ENCODE measurements around the gene CCDC38.

Gene CCDC38

DNA sequence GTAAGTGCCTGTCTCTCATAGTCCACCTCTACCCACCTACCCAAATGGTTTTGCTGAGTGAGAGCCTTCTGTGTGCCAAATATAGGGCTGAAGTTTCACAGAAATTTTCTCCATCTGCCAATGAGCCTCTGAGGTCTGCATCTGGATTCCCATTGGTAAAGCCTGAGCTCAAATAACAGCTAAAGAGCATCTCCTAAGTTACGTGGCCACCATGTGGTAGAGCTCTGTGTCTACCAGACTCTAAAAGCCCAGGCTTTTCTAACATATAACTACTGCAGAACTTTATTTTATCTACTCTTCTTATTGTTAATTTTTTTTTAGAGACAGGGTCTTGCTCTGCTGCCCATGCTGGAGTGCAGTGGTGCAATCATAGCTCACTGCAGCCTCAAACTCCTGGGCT, 16.7 kb upstream of the CCDC38 start:
- no peak for DNase-seq

- DNase-seq, result no peak
Observed at GRCh38 chr12:95956557-95957145, 14.2 kb upstream of the CCDC38 start.

- no peak for DNase-seq
Observed at GRCh38 chr12:95955549-95956159, 13.2 kb upstream of the CCDC38 start.

- no peak for DNase-seq
Observed at GRCh38 chr12:95953000-95953399, 10.6 kb upstream of the CCDC38 start.

DNA sequence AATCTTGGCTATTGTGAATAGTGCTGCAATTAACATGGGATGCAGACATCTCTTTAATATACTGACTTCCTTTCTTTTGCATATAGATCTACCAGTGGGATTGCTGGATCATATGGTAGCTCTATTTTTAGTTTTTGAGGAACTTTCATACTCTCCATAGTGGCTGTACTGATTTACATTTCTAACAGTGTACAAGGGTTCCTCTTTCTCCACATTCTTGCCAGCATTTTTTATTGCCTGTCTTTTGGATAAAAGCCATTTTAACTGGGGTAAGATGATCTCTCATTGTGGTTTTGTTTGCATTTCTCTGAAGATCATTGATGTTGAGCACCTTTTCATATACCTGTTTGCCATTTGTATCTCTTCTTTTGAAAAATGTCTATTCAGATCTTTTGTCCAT, 9.1 kb upstream of the CCDC38 start:
- DNase-seq, result no peak

DNA sequence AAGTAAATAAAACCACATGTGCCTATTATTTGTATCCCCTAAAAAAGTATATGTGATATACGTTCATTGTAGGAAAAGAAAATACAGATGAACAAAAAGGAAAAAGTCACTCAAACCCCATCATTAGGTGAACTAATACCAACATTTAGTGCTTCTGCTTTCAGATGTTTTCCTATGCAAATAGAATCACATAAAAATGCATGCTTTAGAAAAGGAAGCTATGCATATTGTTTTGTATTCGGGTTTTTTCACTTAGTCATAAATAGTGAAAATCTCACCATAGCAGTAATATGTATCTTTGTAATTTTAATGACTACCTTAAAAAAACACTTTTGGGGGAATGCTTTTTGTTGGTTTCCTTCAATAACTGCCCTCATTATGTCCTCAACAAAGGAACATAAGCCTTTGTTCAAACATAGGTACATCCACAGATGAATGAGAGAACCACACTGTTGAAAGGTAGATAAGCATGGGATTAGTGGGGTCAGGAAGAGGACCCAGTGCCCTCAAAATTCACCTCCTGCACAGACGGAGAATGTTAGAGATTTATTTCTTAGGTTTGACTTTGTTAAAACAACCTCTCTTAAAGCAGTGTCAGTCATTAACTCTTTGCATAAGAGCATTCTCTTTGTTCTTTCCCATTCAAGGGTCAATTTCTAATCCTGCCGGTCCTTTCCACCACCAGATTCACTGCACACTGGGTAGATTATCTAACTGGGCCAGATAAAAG, 7.2 kb upstream of the CCDC38 start:
- no peak for DNase-seq

DNA sequence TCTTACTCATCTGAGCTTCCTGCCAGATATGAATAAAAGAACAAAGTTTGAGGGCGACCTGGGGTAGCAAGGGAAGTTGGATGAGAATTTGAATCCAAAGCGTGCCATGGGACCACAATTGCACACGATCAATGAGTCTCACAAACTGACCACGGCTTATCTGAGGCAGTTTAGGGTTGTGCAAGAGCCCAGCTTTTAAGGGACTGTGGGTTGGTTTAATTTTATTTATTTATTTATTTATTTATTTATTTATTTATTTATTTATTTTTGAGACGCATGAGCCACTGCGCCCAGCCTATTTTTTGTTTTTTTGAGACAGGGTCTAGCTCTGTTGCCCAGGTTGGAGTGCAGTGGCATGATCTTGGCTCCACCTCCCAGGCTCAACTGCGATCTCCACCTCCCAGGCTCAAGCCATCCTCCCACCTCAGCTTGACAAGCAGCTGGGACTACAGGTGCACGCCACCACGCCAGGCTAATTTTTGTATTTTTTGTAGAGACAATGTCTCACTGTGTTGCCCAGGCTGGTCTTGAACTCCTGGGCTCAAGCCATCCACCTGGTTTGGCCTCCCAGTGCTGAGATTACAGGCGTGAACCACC, 1.8 kb upstream of the CCDC38 start:
- no peak for DNase-seq

DNA sequence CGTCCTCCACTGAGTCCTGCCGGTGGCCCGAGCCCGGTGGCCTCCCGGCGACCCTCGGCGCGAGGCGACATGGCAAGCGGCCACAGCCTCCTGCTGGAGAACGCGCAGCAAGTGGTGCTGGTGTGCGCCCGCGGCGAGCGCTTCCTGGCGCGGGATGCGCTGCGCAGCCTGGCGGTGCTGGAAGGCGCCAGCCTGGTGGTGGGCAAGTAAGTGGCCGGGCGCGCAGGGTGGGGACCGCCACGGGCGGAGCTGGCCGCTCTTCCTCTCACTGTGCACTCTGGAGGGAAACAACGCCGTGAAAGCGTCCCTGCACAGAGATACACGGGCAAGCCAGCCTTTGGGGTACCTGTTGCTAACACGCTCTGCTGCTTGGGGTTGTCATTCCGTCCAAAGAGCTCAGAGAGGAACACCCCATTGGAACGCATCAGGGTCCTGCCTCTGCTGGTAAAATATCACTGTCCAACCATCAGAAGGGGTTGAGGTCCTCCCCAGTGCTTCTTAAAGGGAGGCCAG, 972 bp upstream of the CCDC38 start, which contains the start of gene AMDHD1:
AMDHD1 (plus strand) TSS at position 2 of the 513 bp plus-strand sequence; CDS start at position 70, 68 bp downstream.
- peak; percentile 63 for DNase-seq

DNA sequence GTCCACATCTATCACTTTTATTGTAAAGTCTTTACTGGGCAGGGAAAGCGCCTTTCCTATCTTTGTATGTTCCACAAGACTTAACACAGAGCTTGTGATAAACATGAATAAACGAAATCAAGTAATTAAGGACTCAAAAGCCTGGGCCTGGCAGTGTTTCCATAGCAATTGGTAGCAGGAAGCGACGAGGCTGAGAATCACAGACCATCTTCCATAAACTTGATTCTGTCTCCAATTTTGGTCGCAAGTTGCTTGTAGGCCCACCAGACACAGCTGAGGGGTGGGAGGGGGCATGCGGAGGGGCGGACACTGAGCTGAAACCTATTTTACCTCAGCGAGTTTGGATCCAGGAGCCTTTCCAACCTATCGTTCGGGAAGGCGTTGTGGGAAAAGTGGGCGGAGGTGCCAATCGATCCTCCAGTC, 302 bp downstream of the CCDC38 start:
- DNase-seq, result no peak

GRCh38 chr12:95940514-95940913, 1.9 kb downstream of the CCDC38 start:
- DNase-seq, result no peak

- no peak for DNase-seq
Observed at GRCh38 chr12:95922231-95922630, 20.2 kb downstream of the CCDC38 start.

GRCh38 chr12:95919110-95919509, 23.3 kb downstream of the CCDC38 start:
- DNase-seq, result no peak

DNA sequence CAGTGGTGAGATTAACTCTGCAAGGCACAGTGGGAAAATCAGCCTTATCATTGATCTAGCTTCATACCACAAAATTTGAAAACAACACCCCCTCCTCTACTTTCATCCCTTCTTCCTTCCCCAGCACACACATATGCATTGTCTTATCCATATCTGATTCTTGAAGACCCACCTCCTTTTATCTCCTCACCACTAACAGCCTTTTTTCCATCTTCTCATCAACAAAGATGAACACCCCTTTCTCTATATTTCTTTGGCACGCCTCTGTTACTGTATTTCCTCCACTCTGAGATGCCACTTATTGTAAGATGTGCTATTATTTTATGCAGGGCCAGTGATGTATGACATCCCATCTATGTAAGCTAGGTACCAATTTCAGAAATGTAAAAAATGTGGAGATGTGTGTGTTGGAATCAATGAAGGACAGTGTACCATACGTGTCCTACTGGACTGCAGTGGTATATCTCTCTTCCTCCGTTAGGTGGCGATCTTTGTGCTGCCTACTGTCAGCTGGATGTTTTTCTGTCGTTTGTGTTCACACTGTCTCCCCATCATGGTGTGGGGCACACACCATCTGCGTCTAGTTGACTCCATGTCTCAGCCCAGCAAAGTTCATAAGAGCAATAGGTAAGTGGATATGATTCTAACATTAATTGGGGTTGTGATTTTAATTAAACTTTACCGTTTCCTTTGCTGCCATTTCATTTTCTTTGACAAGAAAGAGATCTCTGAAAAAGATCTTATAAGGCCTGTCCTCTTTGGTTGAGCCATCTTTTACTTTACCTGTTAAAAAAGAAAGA, 24.0 kb downstream of the CCDC38 start:
- DNase-seq, result no peak

DNA sequence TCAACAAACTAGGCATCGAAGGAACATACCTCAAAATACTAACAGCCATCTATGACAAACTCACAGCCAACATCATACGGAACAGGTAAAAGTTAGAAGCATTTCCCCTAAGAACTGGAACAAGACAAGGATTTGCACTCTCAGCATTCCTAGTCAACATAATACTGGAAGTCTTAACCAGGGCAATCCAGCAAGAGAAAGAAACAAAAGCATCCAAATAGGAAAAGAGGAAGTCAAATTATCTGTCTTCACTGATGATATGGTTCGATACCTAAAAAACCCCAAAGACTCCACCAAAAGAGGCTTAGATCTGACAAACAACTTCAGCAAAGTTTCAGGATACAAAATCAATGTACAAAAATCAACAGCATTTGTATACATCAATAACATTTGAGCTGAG, 32.5 kb downstream of the CCDC38 start:
- no peak for DNase-seq

DNA sequence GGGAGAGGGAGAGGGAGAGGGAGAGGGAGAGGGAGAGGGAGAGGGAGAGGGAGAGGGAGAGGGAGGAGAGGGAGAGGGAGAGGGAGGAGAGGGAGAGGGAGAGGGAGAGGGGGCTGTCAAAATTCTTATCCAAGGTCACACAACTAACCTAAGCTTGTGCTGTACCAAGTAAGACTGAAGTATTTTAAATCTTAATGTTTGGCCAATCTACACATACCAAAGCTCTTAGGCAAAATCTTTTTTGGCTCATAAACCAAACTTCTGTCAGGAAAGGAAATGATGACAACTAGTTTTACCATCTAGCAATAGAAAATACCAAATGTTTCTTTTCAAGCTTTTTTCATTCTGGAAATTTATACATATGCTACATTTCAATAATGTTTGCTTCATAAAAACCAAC, 33.8 kb downstream of the CCDC38 start:
- DNase-seq, result no peak

DNA sequence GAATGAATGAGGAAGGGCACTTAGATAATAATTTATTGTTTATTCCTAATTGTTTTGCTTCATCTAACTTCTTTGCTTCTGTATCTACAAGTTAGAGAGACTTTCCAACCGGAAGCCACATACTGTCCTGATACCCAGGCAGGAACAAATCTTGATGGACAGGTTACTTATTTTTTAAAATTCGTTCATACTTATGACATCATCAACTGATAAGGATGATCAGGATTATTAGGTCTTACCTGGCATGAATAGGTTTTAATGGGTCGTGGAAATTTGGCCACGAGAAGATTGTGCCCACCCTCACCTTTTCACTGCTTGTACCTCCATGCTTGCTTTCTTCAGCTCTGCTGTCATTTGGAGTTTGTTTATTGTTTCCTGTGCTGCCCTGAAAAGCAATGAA, 44.3 kb downstream of the CCDC38 start:
- no peak for DNase-seq

DNA sequence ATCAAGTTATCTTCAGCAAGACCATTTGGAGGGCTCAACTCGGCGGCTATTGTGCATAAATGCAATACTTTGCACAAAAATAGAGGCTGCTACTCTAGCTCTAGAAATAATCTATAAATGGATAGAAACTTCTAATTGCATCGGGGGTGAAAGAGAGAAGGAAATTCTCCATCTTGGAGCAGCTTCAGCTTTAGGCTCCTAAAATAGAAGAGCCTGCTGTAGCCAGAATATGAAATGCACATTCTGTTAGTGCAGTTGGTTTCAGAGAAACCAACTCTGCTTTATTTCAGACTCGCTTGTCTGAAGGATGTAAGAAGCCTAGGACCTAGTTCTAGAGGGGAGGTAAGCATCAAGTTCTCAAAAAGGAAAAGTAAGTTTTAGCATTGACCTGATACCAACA, 45.6 kb downstream of the CCDC38 start:
- DNase-seq, result no peak

DNA sequence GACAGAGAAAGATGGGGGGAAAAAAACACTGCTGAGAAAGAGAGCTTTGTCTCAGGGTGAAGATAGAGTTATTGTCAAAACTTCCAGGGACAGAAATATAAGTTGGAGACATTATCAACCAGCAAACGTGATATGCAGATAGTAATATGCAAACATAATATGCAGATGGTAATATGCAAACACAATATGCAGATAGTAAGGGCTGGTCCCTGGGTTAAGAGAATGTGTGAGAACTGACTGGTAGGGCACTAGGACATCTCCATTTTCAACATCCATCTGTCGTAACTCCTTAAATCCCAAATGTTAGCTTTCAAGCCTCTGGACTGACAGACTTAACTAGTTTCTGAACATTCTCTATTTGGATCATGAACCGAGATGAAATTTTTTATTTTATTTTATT, 51.5 kb downstream of the CCDC38 start:
- no peak for DNase-seq

- DNase-seq, result no peak
Observed at GRCh38 chr12:95887311-95887710, 55.1 kb downstream of the CCDC38 start.

DNA sequence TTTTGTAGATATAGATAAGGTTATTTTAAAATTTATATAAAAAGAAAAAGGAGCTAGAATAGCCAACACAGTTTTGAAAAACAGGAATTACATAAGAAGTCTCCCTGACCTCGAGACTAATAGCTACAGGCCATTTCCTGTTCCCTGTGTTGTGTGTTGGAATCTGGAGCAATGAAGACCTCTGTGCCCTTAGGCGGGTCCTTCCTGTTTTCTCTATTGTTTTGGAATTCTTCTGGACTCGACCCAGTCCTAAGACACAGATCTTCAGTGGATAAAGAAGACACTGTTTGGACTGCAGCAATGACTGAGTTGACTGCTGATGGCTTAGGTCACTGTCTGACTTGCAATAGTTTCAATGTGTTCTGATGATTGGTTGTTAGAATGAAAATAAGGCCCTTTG, 57.4 kb downstream of the CCDC38 start:
- DNase-seq, result no peak

DNA sequence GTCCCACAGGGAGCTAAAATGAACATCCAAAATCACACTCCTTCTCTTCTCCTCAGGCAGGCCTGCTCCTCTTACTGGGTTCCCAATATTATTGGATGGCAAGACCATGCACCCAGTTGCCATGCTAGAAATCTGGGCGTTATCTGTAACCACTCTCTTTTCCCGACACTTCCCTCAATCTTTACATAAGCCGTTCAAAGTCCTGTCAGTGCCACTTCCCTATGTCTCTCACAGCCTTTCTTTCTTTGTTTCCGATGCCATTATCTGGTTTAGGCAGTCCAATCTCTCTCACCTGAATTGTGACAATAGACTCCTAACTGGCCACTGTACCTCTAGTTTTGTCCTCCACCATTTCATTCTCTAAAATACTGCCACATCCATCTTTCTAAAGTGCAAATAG, 59.5 kb downstream of the CCDC38 start:
- DNase-seq, result no peak

DNA sequence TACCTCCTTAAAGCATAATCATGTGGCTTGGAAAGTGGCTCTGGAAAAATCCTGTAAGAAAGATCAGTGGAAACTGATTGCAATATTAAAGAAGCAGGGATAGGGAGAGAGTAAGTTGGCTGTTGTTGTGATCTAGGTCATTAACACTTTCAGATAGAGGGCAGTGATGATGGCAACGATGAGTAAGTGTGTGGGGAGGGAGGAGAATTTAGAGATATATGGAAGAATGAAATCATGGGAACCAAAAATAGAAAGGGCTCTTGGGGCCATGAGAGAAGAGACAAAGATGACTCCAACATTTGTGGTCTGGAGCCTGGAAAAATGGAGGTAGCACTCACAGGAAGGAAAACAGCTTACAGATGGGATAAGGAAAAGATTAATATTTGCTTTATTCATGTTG, 60.3 kb downstream of the CCDC38 start:
- no peak for DNase-seq
